ENCODE measurements around the gene PCMTD2. TPM values are rescaled to one million over a fixed set of nuclear protein-coding genes. Genes with fewer than 3 reads are reported as not detected.

PCMTD2 gene
- total RNA-seq, 2 experiments from 2014 or later, result 47.0 to 51.7 TPM

DNA sequence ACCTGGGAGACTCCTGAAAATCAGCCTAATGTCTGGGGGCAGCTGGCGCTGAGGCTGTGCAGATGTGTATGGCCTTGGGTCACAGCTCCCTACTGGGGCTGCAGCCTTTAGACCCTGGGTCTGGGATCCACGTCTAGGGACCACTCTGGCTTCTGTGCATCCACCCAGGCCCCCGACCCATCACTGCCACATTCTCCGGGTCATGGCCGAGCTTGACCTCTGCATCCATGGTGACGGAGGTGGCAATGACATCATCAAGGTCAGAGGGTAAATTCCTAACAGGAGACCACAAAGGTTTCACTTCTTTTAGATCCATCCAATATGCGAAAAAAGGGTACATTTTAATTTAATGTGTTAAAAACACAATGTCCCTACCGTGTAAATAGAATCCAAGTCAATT lies 14.5 kb upstream of the PCMTD2 start:
- Histone ChIP-seq H3K9me3 (ENCODE audit: low read length) (no peaks in the 10 kb centered on the region), H3K9me2 (ENCODE audit: insufficient read depth, low read length) (no peaks in the 10 kb centered on the region), H3K4me1 (ENCODE audit: insufficient read depth, low read length, poor library complexity, severe bottlenecking) (no peaks in the 10 kb centered on the region), H3K4me2 (ENCODE audit: low read length) (no peak overlapping the region), H3K4me3 (ENCODE audit: low read depth, low read length, poor library complexity, severe bottlenecking) (no peak overlapping the region), H3K36me3 (ENCODE audit: insufficient read depth, low read length) (no peaks in the 10 kb centered on the region), H4K20me1 (ENCODE audit: insufficient read depth, low read length) (no peaks in the 10 kb centered on the region), H3K27ac (ENCODE audit: low read depth, low read length, poor library complexity, severe bottlenecking) (no peak overlapping the region), H3K79me2 (ENCODE audit: insufficient read depth, low read depth, low read length) (no peaks in the 10 kb centered on the region), H2AFZ (ENCODE audit: low read length) (no peak overlapping the region)
- DNase-seq (ENCODE audit: low spot score), result no peak
- POLR2A ChIA-PET, result no interaction called here
- BruUV-seq (replicated peaks), result no TSS peak
- intact Hi-C loops (cut with micrococcal nuclease; ENCODE audit: unreplicated experiment), result no loop called here
- CTCF ChIA-PET (ENCODE audit: unreplicated experiment), result no interaction called here
- no peak for TF ChIP-seq EZH2phosphoT487 (IDR thresholded peaks at IDR 0.05; ENCODE audit: borderline replicate concordance, low read depth, low read length)
- TF ChIP-seq, protein P1, sequence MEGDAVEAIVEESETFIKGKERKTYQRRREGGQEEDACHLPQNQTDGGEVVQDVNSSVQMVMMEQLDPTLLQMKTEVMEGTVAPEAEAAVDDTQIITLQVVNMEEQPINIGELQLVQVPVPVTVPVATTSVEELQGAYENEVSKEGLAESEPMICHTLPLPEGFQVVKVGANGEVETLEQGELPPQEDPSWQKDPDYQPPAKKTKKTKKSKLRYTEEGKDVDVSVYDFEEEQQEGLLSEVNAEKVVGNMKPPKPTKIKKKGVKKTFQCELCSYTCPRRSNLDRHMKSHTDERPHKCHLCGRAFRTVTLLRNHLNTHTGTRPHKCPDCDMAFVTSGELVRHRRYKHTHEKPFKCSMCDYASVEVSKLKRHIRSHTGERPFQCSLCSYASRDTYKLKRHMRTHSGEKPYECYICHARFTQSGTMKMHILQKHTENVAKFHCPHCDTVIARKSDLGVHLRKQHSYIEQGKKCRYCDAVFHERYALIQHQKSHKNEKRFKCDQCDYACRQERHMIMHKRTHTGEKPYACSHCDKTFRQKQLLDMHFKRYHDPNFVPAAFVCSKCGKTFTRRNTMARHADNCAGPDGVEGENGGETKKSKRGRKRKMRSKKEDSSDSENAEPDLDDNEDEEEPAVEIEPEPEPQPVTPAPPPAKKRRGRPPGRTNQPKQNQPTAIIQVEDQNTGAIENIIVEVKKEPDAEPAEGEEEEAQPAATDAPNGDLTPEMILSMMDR (conservative IDR thresholded peaks at IDR 0.05; ENCODE audit: low read length), result no peak

DNA sequence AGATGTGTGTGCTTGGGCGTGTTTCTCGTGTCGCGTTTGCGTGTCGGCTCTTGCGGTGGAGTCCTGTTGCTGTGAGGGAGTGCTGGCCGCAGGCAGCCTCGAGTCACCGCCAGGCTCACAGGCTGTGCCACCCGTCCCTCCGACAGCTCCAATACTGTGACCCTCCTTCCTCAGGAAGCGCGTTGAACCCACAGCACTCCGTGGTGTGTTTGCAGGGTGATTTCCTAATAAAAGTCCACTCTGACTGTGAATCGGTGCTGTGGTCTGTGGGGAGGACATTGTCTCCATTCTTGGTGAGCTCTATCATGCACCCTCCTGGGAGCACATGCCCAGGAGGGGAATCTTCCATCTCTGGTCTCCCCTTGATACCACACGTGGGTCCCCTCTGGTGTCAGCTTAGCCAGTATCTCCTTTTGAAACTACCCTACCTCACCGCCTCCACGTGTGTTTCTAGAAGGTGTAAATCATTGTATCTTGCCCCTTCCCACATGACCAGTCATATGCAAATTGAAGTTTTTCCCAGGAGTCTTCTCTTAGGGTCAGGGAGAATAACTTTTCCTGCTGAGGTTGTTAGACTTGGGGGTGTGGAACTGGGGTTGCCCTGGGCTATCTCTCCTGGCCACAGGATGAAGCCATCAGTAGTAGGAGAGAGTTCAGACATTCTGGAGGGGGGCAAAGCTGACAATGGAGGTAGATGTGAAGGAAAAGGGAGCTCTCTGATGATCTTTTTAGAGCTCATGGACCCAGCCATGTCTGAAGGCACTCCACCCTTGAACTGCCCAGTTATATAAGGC lies 13.3 kb upstream of the PCMTD2 start:
- Histone ChIP-seq H3K9me2 (ENCODE audit: insufficient read depth, low read length) (no peaks in the 10 kb centered on the region), H4K20me1 (ENCODE audit: insufficient read depth, low read length) (no peaks in the 10 kb centered on the region), H3K27ac (ENCODE audit: low read depth, low read length, poor library complexity, severe bottlenecking) (no peak overlapping the region), H3K4me2 (ENCODE audit: low read length) (no peak overlapping the region), H3K79me2 (ENCODE audit: insufficient read depth, low read depth, low read length) (no peaks in the 10 kb centered on the region), H3K4me3 (ENCODE audit: low read depth, low read length, poor library complexity, severe bottlenecking) (no peak overlapping the region), H3K36me3 (ENCODE audit: insufficient read depth, low read length) (no peaks in the 10 kb centered on the region), H2AFZ (ENCODE audit: low read length) (no peak overlapping the region), H3K4me1 (ENCODE audit: insufficient read depth, low read length, poor library complexity, severe bottlenecking) (no peaks in the 10 kb centered on the region), H3K9me3 (ENCODE audit: low read length) (no peaks in the 10 kb centered on the region)
- intact Hi-C loops (cut with micrococcal nuclease; ENCODE audit: unreplicated experiment), result no loop called here
- ChIA-PET POLR2A (interaction anchor here (0.9 kb wide), 1 partner anchor 10 kb away, joined by 3 read pairs; no protein-coding TSS in a partner anchor), CTCF (ENCODE audit: unreplicated experiment) (interaction anchor here (0.6 kb wide), 1 partner anchor 140 kb away, joined by 4 read pairs; no protein-coding TSS in a partner anchor)
- DNase-seq (ENCODE audit: low spot score), result no peak
- no peak for TF ChIP-seq EZH2phosphoT487 (IDR thresholded peaks at IDR 0.05; ENCODE audit: borderline replicate concordance, low read depth, low read length)
- TF ChIP-seq, protein P1 (conservative IDR thresholded peaks at IDR 0.05; ENCODE audit: low read length), result no peak
- BruUV-seq (replicated peaks), result no TSS peak

All from OCI-LY7 (cell line).